ENCODE results near the gene HS3ST2. TPM values are rescaled to one million over a fixed set of nuclear protein-coding genes. Genes with fewer than 3 reads are reported as not detected.

Gene HS3ST2
- not detected for total RNA-seq

DNA sequence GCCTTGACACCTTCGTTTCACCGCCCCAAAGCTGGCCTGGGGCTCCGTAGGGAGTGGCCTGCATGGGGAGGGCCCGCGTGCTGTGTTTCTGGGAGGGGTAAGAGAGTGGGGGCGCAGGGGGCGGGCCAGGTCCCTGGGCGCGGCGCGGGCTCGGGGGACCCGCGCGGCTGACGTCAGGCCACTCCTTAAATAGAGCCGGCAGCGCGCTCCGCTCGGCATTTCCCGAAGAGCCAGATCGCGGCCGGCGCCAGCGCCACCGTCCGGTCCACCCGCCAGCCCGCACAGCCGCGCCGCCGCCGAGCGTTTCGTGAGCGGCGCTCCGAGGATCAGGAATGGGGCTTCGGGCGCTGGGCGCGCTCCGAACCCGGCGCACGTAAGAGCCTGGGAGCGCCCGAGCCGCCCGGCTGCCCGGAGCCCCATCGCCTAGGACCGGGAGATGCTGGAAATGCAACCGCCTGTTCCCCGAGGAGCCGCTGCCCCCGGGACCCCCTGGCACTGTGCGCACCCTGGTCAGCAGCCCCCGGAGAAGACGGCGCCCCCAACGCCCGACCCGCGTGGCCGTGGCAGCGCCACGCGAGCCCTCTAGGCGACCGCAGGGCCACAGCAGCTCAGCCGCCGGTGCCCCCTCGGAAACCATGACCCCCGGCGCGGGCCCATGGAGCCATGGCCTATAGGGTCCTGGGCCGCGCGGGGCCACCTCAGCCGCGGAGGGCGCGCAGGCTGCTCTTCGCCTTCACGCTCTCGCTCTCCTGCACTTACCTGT lies at the start of gene HS3ST2:
HS3ST2 (plus strand) TSS at position 215 of the 763 bp plus-strand sequence; CDS start at position 664, 449 bp downstream.

